ENCODE data around the gene PML.
"Not testable (repeated sequence)": the region's sequence is repeated elsewhere in the genome, so short reads cannot be mapped to it uniquely, and the experiment has no call there.

DNA sequence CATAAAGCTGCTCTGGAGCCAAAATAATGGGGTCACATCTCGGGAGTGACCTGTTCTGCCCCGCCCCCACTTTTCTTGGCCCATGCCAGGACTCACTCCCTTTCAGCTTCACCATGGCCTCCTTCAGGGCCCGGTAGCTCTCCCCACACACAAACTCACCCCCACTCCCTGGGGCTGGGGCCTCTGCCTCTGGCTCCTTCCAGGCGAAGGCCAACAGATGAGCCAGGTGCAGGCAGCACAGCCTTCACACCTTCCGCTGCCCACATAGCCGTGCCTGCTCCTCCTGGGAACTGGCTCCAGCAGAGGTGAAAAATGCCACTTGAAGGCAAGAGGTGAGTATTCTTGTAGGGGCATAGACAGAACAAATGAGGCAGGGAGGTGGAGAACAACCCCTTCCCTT is 77.1 kb downstream of the PML start:
- TF ChIP-seq POLR2A, POLR2AphosphoS5, POU2F2 (IDR thresholded peaks at IDR 0.05; ENCODE audit: low read depth, low read length): not testable (repeated sequence)

All from GM12891 (cell line).